GM12801 (cell line): ENCODE results near the gene BFSP1.

Experiments
- CTCF ChIP-seq: IDR thresholded peaks from one replicate; pipeline ENCODE4 v1.5.1; 2011; ENCODE audit warnings: control low read depth; ENCODE audit not compliant: insufficient read length; ENCODE audit errors: extremely low read depth

Gene BFSP1

GRCh38 chr20:17530716-17531664 lies at the start of gene BFSP1:
BFSP1 (minus strand) TSS chr20:17531379; CDS start chr20:17531329, 50 bp downstream.
- TF ChIP-seq CTCF: no peak

- no peak for TF ChIP-seq CTCF
Measured at GRCh38 chr20:17580895-17581294, 49.7 kb upstream of the BFSP1 start.

GRCh38 chr20:17579369-17580039 lies 48.3 kb upstream of the BFSP1 start:
- no peak for TF ChIP-seq CTCF

GRCh38 chr20:17576215-17576614 lies 45.0 kb upstream of the BFSP1 start:
- no peak for TF ChIP-seq CTCF

GRCh38 chr20:17573463-17573862 lies 42.3 kb upstream of the BFSP1 start:
- TF ChIP-seq CTCF: no peak

GRCh38 chr20:17572034-17572638 lies 41.0 kb upstream of the BFSP1 start:
- TF ChIP-seq CTCF: no peak

GRCh38 chr20:17571153-17571527 lies 40.0 kb upstream of the BFSP1 start:
- TF ChIP-seq CTCF: no peak
